ENCODE results near the gene STPG3.

DNA sequence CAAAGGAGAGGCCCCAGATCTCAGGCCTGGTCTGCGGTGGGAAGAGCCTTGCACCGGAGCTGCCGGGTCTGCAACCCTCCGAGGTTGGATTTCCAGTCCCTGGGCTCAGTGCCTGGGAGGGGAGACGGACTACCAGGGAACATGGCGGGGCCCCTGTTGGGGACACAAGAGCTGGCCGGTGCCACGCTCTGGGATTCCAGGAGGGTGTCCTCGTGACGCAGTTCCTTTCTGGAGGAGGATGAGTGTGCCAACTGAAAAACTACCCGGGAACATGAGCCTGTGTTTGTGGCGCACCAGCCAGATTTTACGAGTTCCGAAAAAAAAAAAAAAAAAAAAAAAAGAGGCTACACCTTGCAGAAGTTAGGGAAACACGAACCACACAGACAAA is 42.0 kb downstream of the STPG3 start:
- TF ChIP-seq, protein P1, sequence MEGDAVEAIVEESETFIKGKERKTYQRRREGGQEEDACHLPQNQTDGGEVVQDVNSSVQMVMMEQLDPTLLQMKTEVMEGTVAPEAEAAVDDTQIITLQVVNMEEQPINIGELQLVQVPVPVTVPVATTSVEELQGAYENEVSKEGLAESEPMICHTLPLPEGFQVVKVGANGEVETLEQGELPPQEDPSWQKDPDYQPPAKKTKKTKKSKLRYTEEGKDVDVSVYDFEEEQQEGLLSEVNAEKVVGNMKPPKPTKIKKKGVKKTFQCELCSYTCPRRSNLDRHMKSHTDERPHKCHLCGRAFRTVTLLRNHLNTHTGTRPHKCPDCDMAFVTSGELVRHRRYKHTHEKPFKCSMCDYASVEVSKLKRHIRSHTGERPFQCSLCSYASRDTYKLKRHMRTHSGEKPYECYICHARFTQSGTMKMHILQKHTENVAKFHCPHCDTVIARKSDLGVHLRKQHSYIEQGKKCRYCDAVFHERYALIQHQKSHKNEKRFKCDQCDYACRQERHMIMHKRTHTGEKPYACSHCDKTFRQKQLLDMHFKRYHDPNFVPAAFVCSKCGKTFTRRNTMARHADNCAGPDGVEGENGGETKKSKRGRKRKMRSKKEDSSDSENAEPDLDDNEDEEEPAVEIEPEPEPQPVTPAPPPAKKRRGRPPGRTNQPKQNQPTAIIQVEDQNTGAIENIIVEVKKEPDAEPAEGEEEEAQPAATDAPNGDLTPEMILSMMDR (IDR thresholded peaks at IDR 0.05; ENCODE audit: low read length) = no peak
- TF ChIP-seq EZH2 (IDR thresholded peaks at IDR 0.05; ENCODE audit: borderline replicate concordance, low read length) = no peak

All from OCI-LY1 (cell line).